Kidney (tissue), 14 donors: ENCODE results near the gene STAU1. TPM values are rescaled to one million over a fixed set of nuclear protein-coding genes. Genes with fewer than 3 reads are reported as not detected.

Experiments used
- DNase-seq, 5 donors: peaks; one replicate each; pipeline ENCODE4 v3.0.0-alpha.2; 2013 to 2020
- FAIRE-seq: peaks from 2 replicates; lab custom pipeline; 2012; peaks lifted over from hg19 to GRCh38; lab: Jason Lieb, UNC
- H3K27ac ChIP-seq, 2 donors: one replicate each; pipeline ENCODE4 v1.7.0; 2013; ENCODE audit warnings: low read depth in 2 of 2, low read length in 2 of 2, inconsistent platforms in 1 of 2
- H3K27me3 ChIP-seq: one replicate; pipeline ENCODE4 v1.7.1; 2013; ENCODE audit warnings: low read length, inconsistent platforms; ENCODE audit not compliant: control insufficient read depth, insufficient read depth
- H3K36me3 ChIP-seq, 3 donors: one replicate each; pipeline versions ENCODE4 v1.7.0 to v1.7.1; 2013; ENCODE audit warnings: low read length in 3 of 3, control low read depth in 1 of 3, inconsistent platforms in 1 of 3; ENCODE audit not compliant: insufficient read depth in 3 of 3, control insufficient read depth in 2 of 3
- H3K4me1 ChIP-seq, 3 donors: one replicate each; pipeline versions ENCODE4 v1.7.0 to v1.7.1; 2013; ENCODE audit warnings: low read length in 3 of 3, inconsistent platforms in 1 of 3, low read depth in 1 of 3; ENCODE audit not compliant: control insufficient read depth in 2 of 3, insufficient read depth in 2 of 3
- H3K4me3 ChIP-seq, 3 donors: one replicate each; pipeline versions ENCODE4 v1.7.0 to v1.8.1; 2013; ENCODE audit warnings: low read length in 3 of 3, control low read depth in 1 of 3, inconsistent platforms in 1 of 3
- H3K9ac ChIP-seq, 3 donors: one replicate each; pipeline versions ENCODE4 v1.7.0 to v1.7.1; 2013; ENCODE audit warnings: low read length in 3 of 3, control low read depth in 1 of 3, inconsistent platforms in 1 of 3
- H3K9me3 ChIP-seq, 3 donors: one replicate each; pipeline versions ENCODE4 v1.7.0 to v1.7.1; 2013; ENCODE audit warnings: low read length in 3 of 3, control low read depth in 1 of 3, inconsistent platforms in 1 of 3; ENCODE audit not compliant: control insufficient read depth in 2 of 3, insufficient read depth in 1 of 3
- intact Hi-C: fragments of 100-400 bp; cut with DNase I; formaldehyde crosslinking; loops from one replicate; pipeline ENCODE4 v1.11.1; 2022
- polyA plus RNA-seq: library from polyadenylated mRNA; stranded (reverse); fragments of 350-450 nt; fragmentation: Illumina TruSeq; extraction: RNeasy Lipid Tissue Mini Kit (QIAGEN cat#74804); gene quantifications from one replicate; pipeline ENCODE4 v1.2.3, GENCODE V29; 2014; ENCODE audit warnings: low read depth, low replicate concordance; ENCODE audit not compliant: insufficient read depth
- total RNA-seq: library from RNA; stranded (reverse); fragmentation: NEBNext Ultra II Directional; extraction: Animal tissue kit (Norgen Biotek cat#: 25700); gene quantifications from one replicate; pipeline ENCODE4 v1.2.1, GENCODE V29; 2021
- TF ChIP-seq, protein P1 (sequence below): IDR thresholded peaks from 3 replicates; pipeline ENCODE4 v1.5.1; 2012; ENCODE audit warnings: mild to moderate bottlenecking, moderate library complexity, borderline replicate concordance; ENCODE audit not compliant: insufficient read depth; ENCODE audit errors: extremely low read depth
- donor health status: control.
- donor health status: control.
- donor health status: control.
- donor health status: control.
- donor health status: control.
- donor health status: DM: yes; HTN: yes; CAD: no.
- donor health status: Normal renal cell carcinoma (clear cell type).

The STAU1 gene
- total and polyA plus RNA-seq, 2 donors from 2014 or later: 53.3 to 85.4 TPM

DNA sequence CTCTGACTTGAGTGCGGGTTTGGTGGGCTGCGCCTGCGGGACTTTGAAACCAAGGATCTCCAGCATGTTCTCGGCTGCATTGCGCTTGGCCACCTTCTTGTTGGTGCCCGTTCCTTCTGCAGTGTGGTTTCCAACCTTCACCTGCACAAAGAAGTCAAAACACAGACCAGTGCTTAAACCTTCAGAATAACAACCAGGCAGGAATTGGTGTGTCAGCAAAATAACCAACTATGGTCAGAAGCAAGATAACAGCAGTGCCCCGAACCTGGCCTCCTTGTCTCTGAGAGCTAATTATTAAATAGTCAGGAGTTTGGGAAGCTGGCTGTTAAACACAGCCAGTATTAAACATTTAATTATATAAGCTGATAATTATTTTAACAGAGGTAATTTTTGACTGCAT is 68.1 kb downstream of the STAU1 start:
- no peaks in the 10 kb centered on the region for H3K9me3 ChIP-seq
- peak overlapping the region in 1 of 3 donors; percentile 46 for H3K4me3 ChIP-seq
- TF ChIP-seq, protein P1, sequence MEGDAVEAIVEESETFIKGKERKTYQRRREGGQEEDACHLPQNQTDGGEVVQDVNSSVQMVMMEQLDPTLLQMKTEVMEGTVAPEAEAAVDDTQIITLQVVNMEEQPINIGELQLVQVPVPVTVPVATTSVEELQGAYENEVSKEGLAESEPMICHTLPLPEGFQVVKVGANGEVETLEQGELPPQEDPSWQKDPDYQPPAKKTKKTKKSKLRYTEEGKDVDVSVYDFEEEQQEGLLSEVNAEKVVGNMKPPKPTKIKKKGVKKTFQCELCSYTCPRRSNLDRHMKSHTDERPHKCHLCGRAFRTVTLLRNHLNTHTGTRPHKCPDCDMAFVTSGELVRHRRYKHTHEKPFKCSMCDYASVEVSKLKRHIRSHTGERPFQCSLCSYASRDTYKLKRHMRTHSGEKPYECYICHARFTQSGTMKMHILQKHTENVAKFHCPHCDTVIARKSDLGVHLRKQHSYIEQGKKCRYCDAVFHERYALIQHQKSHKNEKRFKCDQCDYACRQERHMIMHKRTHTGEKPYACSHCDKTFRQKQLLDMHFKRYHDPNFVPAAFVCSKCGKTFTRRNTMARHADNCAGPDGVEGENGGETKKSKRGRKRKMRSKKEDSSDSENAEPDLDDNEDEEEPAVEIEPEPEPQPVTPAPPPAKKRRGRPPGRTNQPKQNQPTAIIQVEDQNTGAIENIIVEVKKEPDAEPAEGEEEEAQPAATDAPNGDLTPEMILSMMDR: no peak
- H3K9ac ChIP-seq: no peak overlapping the region
- FAIRE-seq (no peak), DNase-seq (no peak)
- no peaks in the 10 kb centered on the region for H3K27me3 ChIP-seq
- H3K27ac ChIP-seq: peak overlapping the region in 1 of 2 donors; percentile 45
- H3K4me1 ChIP-seq: no peaks in the 10 kb centered on the region
- H3K36me3 ChIP-seq: peaks cover 17 to 59% (median 23%) of the 10 kb centered on the region in 3 donors
- intact Hi-C loops: no loop called here

DNA sequence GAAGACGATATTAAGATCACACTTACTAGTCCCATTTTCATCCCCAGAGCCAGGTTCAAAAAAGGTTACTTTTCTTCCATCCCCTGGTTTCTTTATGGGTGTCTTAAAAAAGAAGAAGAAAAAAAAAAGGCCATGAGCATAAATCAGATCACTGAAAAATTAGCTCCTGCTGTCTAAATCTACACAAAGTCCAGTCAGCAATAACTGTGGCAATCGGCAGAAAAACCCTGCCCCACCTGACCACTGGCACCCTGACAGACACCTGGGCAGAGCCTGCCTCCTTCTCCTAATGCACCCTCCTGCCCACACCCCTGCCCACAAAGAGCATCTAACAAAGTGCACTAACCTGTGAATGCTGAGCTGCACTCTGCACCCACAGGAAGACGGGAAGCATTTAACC is 69.8 kb downstream of the STAU1 start:
- H3K27ac ChIP-seq: no peak overlapping the region
- intact Hi-C loops: no loop called here
- peaks cover 13 to 63% (median 21%) of the 10 kb centered on the region in 3 donors for H3K36me3 ChIP-seq
- H3K9me3 ChIP-seq: no peaks in the 10 kb centered on the region
- no peak overlapping the region for H3K9ac ChIP-seq
- peak overlapping the region in 1 of 3 donors; percentile 46 for H3K4me3 ChIP-seq
- no peak for FAIRE-seq
- no peak for DNase-seq
- H3K4me1 ChIP-seq: no peaks in the 10 kb centered on the region
- no peaks in the 10 kb centered on the region for H3K27me3 ChIP-seq
- TF ChIP-seq, protein P1: no peak

- Histone ChIP-seq H3K27me3 (no peaks in the 10 kb centered on the region), H3K27ac (no peak overlapping the region), H3K4me1 (no peaks in the 10 kb centered on the region), H3K9ac (no peak overlapping the region), H3K9me3 (no peaks in the 10 kb centered on the region), H3K4me3 (no peak overlapping the region), H3K36me3 (peaks cover 11 to 65% (median 29%) of the 10 kb centered on the region in 3 donors)
- TF ChIP-seq, protein P1: no peak
- FAIRE-seq (no peak), DNase-seq (no peak)
- intact Hi-C loops: no loop called here
These were observed 72.6 kb downstream of the STAU1 start for GRCh38 chr20:49115564-49115963.
